ENCODE results near the gene RTEL1.

DNA sequence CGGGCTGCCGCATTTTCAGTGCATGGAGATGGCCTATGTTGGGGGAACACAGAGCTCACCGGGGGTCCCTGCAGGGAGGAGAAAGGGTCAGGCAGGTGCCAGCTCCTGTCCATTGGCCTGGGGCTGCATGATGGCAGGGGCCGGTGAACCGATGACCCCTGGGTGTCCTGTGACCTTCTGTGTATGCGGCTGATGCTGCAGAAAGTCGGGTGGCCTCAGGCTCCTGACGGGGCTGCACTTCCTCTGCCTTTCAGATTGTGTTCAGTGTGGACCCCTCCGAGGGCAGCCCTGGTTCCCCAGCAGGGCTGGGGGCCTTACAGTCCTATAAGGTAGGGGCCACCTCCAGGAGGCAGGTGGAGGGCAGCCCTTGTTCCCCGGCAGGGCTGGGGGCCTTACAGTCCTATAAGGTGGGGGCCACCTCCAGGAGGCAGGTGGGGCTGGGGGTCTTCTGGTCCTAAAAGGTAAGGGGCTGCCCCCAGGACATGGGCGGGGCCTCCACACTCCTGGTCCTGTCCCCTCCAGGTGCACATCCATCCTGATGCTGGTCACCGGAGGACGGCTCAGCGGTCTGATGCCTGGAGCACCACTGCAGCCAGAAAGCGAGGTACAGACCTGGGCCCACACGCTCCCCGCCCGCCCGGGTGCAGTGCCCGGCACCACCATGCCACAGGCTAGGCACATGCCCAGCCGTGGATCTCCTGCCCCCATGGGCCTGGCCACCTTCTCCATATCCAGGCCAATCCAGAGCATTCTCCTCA, 27.3 kb downstream of the RTEL1 start:
- TF ChIP-seq EP300 (IDR thresholded peaks at IDR 0.05; ENCODE audit: borderline replicate concordance in 1 of 2, low read depth in 1 of 2, low read length in 1 of 2) (no peak), SMC3 (IDR thresholded peaks at IDR 0.05; ENCODE audit: low read depth, low read length) (no peak), RCOR1 (IDR thresholded peaks at IDR 0.05; ENCODE audit: low read length) (no peak), EZH2phosphoT487 (IDR thresholded peaks at IDR 0.05; ENCODE audit: borderline replicate concordance, low read depth) (no peak), MEF2A (IDR thresholded peaks at IDR 0.05; ENCODE audit: borderline replicate concordance, low read depth) (no peak)
- TF ChIP-seq, protein P1, sequence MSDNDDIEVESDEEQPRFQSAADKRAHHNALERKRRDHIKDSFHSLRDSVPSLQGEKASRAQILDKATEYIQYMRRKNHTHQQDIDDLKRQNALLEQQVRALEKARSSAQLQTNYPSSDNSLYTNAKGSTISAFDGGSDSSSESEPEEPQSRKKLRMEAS (IDR thresholded peaks at IDR 0.05; ENCODE audit: low read depth), result no peak
- TF ChIP-seq, protein P2, sequence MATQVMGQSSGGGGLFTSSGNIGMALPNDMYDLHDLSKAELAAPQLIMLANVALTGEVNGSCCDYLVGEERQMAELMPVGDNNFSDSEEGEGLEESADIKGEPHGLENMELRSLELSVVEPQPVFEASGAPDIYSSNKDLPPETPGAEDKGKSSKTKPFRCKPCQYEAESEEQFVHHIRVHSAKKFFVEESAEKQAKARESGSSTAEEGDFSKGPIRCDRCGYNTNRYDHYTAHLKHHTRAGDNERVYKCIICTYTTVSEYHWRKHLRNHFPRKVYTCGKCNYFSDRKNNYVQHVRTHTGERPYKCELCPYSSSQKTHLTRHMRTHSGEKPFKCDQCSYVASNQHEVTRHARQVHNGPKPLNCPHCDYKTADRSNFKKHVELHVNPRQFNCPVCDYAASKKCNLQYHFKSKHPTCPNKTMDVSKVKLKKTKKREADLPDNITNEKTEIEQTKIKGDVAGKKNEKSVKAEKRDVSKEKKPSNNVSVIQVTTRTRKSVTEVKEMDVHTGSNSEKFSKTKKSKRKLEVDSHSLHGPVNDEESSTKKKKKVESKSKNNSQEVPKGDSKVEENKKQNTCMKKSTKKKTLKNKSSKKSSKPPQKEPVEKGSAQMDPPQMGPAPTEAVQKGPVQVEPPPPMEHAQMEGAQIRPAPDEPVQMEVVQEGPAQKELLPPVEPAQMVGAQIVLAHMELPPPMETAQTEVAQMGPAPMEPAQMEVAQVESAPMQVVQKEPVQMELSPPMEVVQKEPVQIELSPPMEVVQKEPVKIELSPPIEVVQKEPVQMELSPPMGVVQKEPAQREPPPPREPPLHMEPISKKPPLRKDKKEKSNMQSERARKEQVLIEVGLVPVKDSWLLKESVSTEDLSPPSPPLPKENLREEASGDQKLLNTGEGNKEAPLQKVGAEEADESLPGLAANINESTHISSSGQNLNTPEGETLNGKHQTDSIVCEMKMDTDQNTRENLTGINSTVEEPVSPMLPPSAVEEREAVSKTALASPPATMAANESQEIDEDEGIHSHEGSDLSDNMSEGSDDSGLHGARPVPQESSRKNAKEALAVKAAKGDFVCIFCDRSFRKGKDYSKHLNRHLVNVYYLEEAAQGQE (IDR thresholded peaks at IDR 0.05; ENCODE audit: low read depth, low read length), result no peak
- TF ChIP-seq, protein P3, sequence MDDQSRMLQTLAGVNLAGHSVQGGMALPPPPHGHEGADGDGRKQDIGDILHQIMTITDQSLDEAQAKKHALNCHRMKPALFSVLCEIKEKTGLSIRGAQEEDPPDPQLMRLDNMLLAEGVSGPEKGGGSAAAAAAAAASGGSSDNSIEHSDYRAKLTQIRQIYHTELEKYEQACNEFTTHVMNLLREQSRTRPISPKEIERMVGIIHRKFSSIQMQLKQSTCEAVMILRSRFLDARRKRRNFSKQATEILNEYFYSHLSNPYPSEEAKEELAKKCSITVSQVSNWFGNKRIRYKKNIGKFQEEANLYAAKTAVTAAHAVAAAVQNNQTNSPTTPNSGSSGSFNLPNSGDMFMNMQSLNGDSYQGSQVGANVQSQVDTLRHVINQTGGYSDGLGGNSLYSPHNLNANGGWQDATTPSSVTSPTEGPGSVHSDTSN (IDR thresholded peaks at IDR 0.05), result no peak

All from SK-N-SH (cell line).